Measurements from ENCODE around the gene C2CD2. TPM values are rescaled to one million over a fixed set of nuclear protein-coding genes. Genes with fewer than 3 reads are reported as not detected.
A peak's percentile ranks its signal among the peaks of the same experiment; 100 is the strongest.

Gene C2CD2
- total RNA-seq, 1 donor from 2014 or later: 20.5 TPM

DNA sequence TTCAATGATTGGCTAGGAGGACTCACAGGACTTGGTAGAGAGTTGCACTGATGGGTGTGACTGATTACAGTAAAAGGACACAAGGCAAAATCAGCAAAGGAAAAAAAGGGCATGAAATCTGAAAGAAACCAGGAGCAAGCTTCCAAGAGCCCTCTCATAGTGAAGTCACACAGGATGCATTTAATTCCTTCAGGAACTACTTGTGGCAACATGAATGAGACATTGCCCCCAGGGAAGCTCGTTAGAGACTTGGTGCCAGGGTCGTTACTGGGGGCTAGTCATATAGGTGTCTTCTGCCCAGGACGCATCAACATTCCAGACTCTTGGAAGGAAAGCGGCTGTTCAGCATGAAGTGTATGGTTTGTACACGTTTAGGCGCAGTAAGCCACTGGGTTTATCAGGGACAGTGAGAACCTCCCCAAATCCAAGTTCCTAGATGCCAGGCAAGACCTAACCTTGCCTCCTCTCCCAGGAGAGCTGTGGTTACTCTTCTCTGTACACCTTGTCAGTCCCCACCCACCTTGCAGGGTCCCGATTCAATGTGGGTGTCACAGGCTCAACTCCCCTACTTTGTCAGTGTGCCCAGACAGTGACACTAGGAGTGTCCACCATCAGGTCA lies 26.0 kb upstream of the C2CD2 start:
- DNase-seq (ENCODE audit: extremely low spot score, unreplicated experiment): no peak
- Mint-ChIP-seq H3K27ac (no peak overlapping the region), H3K9me3 (peaks cover 8% of the 10 kb centered on the region), H3K27me3 (no peaks in the 10 kb centered on the region), H3K36me3 (no peaks in the 10 kb centered on the region), H3K4me1 (ENCODE audit: unreplicated experiment) (no peaks in the 10 kb centered on the region), H3K4me3 (no peak overlapping the region)
- TF ChIP-seq, protein P1, sequence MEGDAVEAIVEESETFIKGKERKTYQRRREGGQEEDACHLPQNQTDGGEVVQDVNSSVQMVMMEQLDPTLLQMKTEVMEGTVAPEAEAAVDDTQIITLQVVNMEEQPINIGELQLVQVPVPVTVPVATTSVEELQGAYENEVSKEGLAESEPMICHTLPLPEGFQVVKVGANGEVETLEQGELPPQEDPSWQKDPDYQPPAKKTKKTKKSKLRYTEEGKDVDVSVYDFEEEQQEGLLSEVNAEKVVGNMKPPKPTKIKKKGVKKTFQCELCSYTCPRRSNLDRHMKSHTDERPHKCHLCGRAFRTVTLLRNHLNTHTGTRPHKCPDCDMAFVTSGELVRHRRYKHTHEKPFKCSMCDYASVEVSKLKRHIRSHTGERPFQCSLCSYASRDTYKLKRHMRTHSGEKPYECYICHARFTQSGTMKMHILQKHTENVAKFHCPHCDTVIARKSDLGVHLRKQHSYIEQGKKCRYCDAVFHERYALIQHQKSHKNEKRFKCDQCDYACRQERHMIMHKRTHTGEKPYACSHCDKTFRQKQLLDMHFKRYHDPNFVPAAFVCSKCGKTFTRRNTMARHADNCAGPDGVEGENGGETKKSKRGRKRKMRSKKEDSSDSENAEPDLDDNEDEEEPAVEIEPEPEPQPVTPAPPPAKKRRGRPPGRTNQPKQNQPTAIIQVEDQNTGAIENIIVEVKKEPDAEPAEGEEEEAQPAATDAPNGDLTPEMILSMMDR (conservative IDR thresholded peaks at IDR 0.05): no peak

DNA sequence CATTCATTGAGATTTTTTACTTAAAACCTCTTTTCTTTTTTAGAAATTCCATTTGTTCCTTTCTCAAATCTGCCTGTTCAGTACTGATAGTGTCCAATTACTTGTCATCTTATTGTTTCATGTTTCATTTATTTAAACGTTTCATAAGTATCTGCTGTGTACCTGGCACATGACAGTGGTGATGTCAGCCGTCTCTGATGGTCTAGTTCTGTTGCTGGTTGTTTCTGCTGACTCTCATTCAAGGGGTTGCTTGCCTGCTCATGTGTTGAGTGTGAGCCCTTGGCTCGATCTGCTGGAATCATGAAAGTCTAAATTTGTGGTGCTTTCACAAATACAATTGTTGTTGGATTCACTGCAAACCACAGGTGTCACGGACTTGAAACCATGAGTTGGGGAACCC lies 25.5 kb upstream of the C2CD2 start:
- Mint-ChIP-seq H3K27ac (no peak overlapping the region), H3K36me3 (no peaks in the 10 kb centered on the region), H3K4me1 (ENCODE audit: unreplicated experiment) (no peaks in the 10 kb centered on the region), H3K4me3 (no peak overlapping the region), H3K27me3 (no peaks in the 10 kb centered on the region), H3K9me3 (peaks cover 8% of the 10 kb centered on the region)
- DNase-seq (ENCODE audit: extremely low spot score, unreplicated experiment): no peak
- TF ChIP-seq, protein P1 (conservative IDR thresholded peaks at IDR 0.05): no peak

GRCh38 chr21:41977034-41977950 lies 23.5 kb upstream of the C2CD2 start:
- Mint-ChIP-seq H3K27ac (no peak overlapping the region), H3K9me3 (peaks cover 8% of the 10 kb centered on the region), H3K36me3 (no peaks in the 10 kb centered on the region), H3K4me3 (no peak overlapping the region), H3K27me3 (no peaks in the 10 kb centered on the region), H3K4me1 (ENCODE audit: unreplicated experiment) (no peaks in the 10 kb centered on the region)
- TF ChIP-seq, protein P1 (conservative IDR thresholded peaks at IDR 0.05): no peak
- DNase-seq (ENCODE audit: extremely low spot score, unreplicated experiment): peak; percentile 51

DNA sequence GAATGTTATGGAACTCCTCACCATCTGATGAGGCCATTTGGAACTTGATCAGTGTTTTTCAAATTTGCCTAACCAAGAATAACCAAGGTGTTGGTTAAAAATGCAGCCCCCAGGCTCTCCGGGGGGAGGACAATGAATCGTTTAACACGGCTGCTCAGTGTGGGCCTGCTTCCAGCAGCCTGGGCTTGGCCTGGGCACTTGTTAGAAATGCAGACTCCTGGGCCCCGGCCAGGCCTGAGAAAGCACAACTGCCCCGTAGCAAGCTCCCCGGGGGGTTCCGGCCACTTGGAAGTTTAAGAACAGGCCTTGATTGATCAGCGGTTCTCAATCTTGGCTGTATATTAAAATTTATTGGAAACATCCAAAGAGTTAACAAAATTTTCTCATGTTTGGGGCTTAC lies 22.8 kb upstream of the C2CD2 start:
- Mint-ChIP-seq H3K27ac (no peak overlapping the region), H3K27me3 (no peaks in the 10 kb centered on the region), H3K4me1 (ENCODE audit: unreplicated experiment) (no peaks in the 10 kb centered on the region), H3K36me3 (no peaks in the 10 kb centered on the region), H3K4me3 (no peak overlapping the region), H3K9me3 (peaks cover 8% of the 10 kb centered on the region)
- TF ChIP-seq, protein P1 (conservative IDR thresholded peaks at IDR 0.05): no peak
- DNase-seq (ENCODE audit: extremely low spot score, unreplicated experiment): peak; percentile 55

GRCh38 chr21:41975391-41976272 lies 21.8 kb upstream of the C2CD2 start:
- TF ChIP-seq, protein P1 (conservative IDR thresholded peaks at IDR 0.05): no peak
- Mint-ChIP-seq H3K4me1 (ENCODE audit: unreplicated experiment) (peaks cover 8% of the 10 kb centered on the region), H3K36me3 (no peaks in the 10 kb centered on the region), H3K27me3 (no peaks in the 10 kb centered on the region), H3K9me3 (peaks cover 8% of the 10 kb centered on the region), H3K4me3 (no peak overlapping the region), H3K27ac (no peak overlapping the region)
- peak; percentile 58 for DNase-seq (ENCODE audit: extremely low spot score, unreplicated experiment)

Measured in type B pancreatic cell (in vitro differentiated cells).